ENCODE results near the gene CD200.

- TF ChIP-seq CTCF (IDR thresholded peaks at IDR 0.05) (no peak), POLR2A (IDR thresholded peaks at IDR 0.05) (no peak)
Observed at GRCh38 chr3:112339134-112339533, 6.2 kb downstream of the CD200 start.

All from adrenal gland (tissue), 5 donors.